Uterus (tissue), 4 donors: ENCODE results near the gene EPHA6. TPM values are rescaled to one million over a fixed set of nuclear protein-coding genes. Genes with fewer than 3 reads are reported as not detected.

Source experiments
- DNase-seq, 2 donors: peaks; one replicate each; pipeline ENCODE4 v3.0.0-alpha.2; 2019 to 2020
- H3K27ac ChIP-seq, 2 donors: fragments of 200-600 bp; sonication (generic); 1 replicate in 1 of 2; 2 replicates in 1 of 2; pipeline ENCODE4 v1.5.1; 2016 to 2018
- H3K27me3 ChIP-seq, 2 donors: fragments of 200-600 bp; sonication (generic); one replicate each; pipeline ENCODE4 v1.5.1; 2018 to 2019; ENCODE audit warnings: control low read depth in 1 of 2
- H3K36me3 ChIP-seq, 2 donors: fragments of 200-600 bp; sonication (generic); one replicate each; pipeline ENCODE4 v1.5.1; 2019; ENCODE audit warnings: control low read depth in 1 of 2
- H3K4me1 ChIP-seq, 2 donors: fragments of 200-600 bp; sonication (generic); one replicate each; pipeline ENCODE4 v1.5.1; 2018 to 2019; ENCODE audit warnings: control low read depth in 1 of 2
- H3K4me3 ChIP-seq, 2 donors: fragments of 200-600 bp; sonication (generic); 1 replicate in 1 of 2; 2 replicates in 1 of 2; pipeline ENCODE4 v1.5.1; 2018 to 2019; ENCODE audit warnings: mild to moderate bottlenecking in 1 of 2
- H3K9me3 ChIP-seq, 2 donors: fragments of 200-600 bp; sonication (generic); one replicate each; pipeline ENCODE4 v1.5.1; 2019; ENCODE audit warnings: control low read depth in 1 of 2
- CTCF ChIP-seq, 4 experiments: fragments of 200-600 bp in 2 of 4; fragments of 450-650 bp in 2 of 4; sonication (generic) in 2 of 4; IDR thresholded peaks; one replicate each; pipeline ENCODE4 v1.5.1; 2016 to 2019; ENCODE audit warnings: antibody characterized with exemption in 4 of 4, mild to moderate bottlenecking in 2 of 4, moderate library complexity in 1 of 4
- POLR2A ChIP-seq, 2 donors: fragments of 450-650 bp; IDR thresholded peaks; one replicate each; pipeline ENCODE4 v1.6.1; 2016; ENCODE audit warnings: antibody characterized with exemption in 2 of 2, mild to moderate bottlenecking in 1 of 2, moderate library complexity in 1 of 2
- intact Hi-C: fragments of 100-400 bp; cut with DNase I; formaldehyde crosslinking; loops from one replicate; pipeline ENCODE4 v1.15.1; 2023; ENCODE audit warnings: low total_unique reads
- total RNA-seq, 4 donors: library from RNA; depleted of rRNA in 3 of 4; stranded (reverse); fragments of >200 nt in 3 of 4; gene quantifications; one replicate each; pipeline versions ENCODE4 v1.1.0 to v1.2.4, GENCODE V29; 2014 to 2023
- donor health status: DM: yes; HTN: yes; CAD: no.

Gene EPHA6
- total RNA-seq, 4 donors from 2014 or later, result 0.29 to 7.3 (median 2.5) TPM

DNA sequence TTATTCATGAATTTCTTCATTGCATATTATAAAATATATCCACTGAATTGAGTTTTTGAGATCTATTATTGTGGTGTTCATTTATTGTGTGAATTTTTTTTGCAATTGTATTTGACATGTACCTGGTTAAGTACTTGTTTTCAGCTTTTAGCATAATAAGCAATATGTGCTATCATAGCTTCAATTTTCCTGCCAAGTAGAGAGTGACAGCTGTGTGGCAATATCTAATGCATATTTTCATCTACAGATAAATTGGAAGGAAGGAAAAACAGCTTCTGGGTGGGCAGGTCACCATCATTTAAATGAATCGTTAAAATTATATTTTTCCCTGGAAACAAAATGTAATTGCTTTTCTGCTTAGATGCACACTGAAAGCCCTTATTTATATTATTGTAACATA, 296.9 kb downstream of the EPHA6 start:
- Histone ChIP-seq H3K27ac (no peak overlapping the region), H3K36me3 (no peaks in the 10 kb centered on the region), H3K9me3 (no peaks in the 10 kb centered on the region), H3K4me1 (no peaks in the 10 kb centered on the region), H3K4me3 (no peak overlapping the region), H3K27me3 (no peaks in the 10 kb centered on the region)
- TF ChIP-seq CTCF (IDR thresholded peaks at IDR 0.05) (no peak), POLR2A (IDR thresholded peaks at IDR 0.05) (no peak)
- intact Hi-C loops, result no loop called here
- no peak for DNase-seq

GRCh38 chr3:97121386-97121785, 307.0 kb downstream of the EPHA6 start:
- intact Hi-C loops, result no loop called here
- Histone ChIP-seq H3K4me1 (no peaks in the 10 kb centered on the region), H3K9me3 (no peaks in the 10 kb centered on the region), H3K36me3 (no peaks in the 10 kb centered on the region), H3K27ac (no peak overlapping the region), H3K4me3 (no peak overlapping the region), H3K27me3 (no peaks in the 10 kb centered on the region)
- no peak for DNase-seq
- no peak for TF ChIP-seq POLR2A (IDR thresholded peaks at IDR 0.05)
- TF ChIP-seq CTCF (IDR thresholded peaks at IDR 0.05), result no peak

DNA sequence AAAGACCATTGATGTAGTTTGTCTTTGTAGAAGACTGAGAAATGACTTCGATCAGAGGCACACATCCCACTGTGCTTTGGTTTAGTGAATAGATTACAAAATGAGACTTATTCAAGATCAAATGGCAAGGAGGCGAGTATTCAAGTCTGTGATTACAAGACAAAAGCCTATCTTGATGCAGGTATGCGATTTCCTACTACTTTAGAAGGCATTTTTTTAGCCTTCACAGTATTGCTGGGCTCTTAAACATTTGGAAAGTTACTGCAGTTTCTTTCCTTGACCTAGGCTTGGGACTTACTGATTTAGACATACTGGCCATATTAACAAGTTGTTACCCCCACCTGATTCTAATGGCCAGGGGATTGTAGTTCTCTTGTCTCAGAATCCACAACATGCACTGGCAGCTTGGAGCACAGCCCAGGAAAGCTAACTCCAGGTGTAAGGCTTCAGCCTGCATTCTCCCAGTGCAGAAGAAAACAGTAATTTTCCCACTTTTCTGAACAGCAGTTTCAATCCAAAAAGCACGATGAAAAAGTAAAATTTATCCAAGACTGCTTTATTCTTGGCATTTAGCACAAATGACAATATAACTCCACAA, 311.6 kb downstream of the EPHA6 start:
- Histone ChIP-seq H3K4me3 (no peak overlapping the region), H3K36me3 (no peaks in the 10 kb centered on the region), H3K27ac (no peak overlapping the region), H3K9me3 (no peaks in the 10 kb centered on the region), H3K27me3 (no peaks in the 10 kb centered on the region), H3K4me1 (no peaks in the 10 kb centered on the region)
- no peak for DNase-seq
- intact Hi-C loops, result no loop called here
- TF ChIP-seq CTCF (IDR thresholded peaks at IDR 0.05), result no peak
- no peak for TF ChIP-seq POLR2A (IDR thresholded peaks at IDR 0.05)

GRCh38 chr3:97131476-97131875, 317.1 kb downstream of the EPHA6 start:
- TF ChIP-seq POLR2A (IDR thresholded peaks at IDR 0.05) (no peak), CTCF (IDR thresholded peaks at IDR 0.05) (no peak)
- no peak overlapping the region for H3K4me3 ChIP-seq
- DNase-seq, result no peak
- H3K36me3 ChIP-seq, result no peaks in the 10 kb centered on the region
- H3K27ac ChIP-seq, result no peak overlapping the region
- H3K27me3 ChIP-seq, result no peaks in the 10 kb centered on the region
- no peaks in the 10 kb centered on the region for H3K4me1 ChIP-seq
- no peaks in the 10 kb centered on the region for H3K9me3 ChIP-seq
- intact Hi-C loops, result no loop called here

- Histone ChIP-seq H3K27ac (no peak overlapping the region), H3K4me3 (no peak overlapping the region), H3K36me3 (no peaks in the 10 kb centered on the region), H3K9me3 (no peaks in the 10 kb centered on the region), H3K27me3 (no peaks in the 10 kb centered on the region), H3K4me1 (no peaks in the 10 kb centered on the region)
- TF ChIP-seq POLR2A (IDR thresholded peaks at IDR 0.05), result no peak
- no peak for TF ChIP-seq CTCF (IDR thresholded peaks at IDR 0.05)
- no peak for DNase-seq
- intact Hi-C loops, result no loop called here
These were observed 324.6 kb downstream of the EPHA6 start for GRCh38 chr3:97138914-97139541.
